Spleen (tissue), 11 donors: ENCODE results near the gene IGSF9B. TPM values are rescaled to one million over a fixed set of nuclear protein-coding genes. Genes with fewer than 3 reads are reported as not detected.

ENCODE experiments used
- DNase-seq: peaks from one replicate; pipeline ENCODE4 v3.0.0-alpha.2; 2020
- H3K27ac ChIP-seq, 8 donors: fragments of 200-600 bp; sonication (generic) in 7 of 8; 1 replicate in 4 of 8; 2 replicates in 4 of 8; pipeline versions ENCODE4 v1.5.0 to v1.8.0; 2016 to 2021; ENCODE audit warnings: inconsistent platforms in 4 of 8, mild to moderate bottlenecking in 4 of 8, moderate library complexity in 1 of 8
- H3K27me3 ChIP-seq, 7 donors: fragments of 200-600 bp; sonication (generic) in 6 of 7; replicated peaks in 1 of 7; 1 replicate in 4 of 7; 2 replicates in 3 of 7; pipeline versions ENCODE4 v1.5.0 to v1.8.0; 2016 to 2021; ENCODE audit warnings: inconsistent platforms in 3 of 7, mild to moderate bottlenecking in 1 of 7
- H3K36me3 ChIP-seq, 6 donors: fragments of 200-600 bp; sonication (generic) in 5 of 6; 1 replicate in 4 of 6; 2 replicates in 2 of 6; pipeline versions ENCODE4 v1.5.0 to v1.8.0; 2016 to 2021; ENCODE audit warnings: inconsistent platforms in 2 of 6
- H3K4me1 ChIP-seq, 6 donors: fragments of 200-600 bp; sonication (generic) in 5 of 6; 1 replicate in 3 of 6; 2 replicates in 3 of 6; pipeline versions ENCODE4 v1.5.0 to v1.8.0; 2016 to 2021; ENCODE audit warnings: inconsistent platforms in 3 of 6
- H3K4me3 ChIP-seq, 8 donors: fragments of 200-600 bp; sonication (generic) in 7 of 8; 1 replicate in 4 of 8; 2 replicates in 4 of 8; pipeline versions ENCODE4 v1.5.0 to v1.8.0; 2016 to 2021; ENCODE audit warnings: inconsistent platforms in 4 of 8, mild to moderate bottlenecking in 4 of 8, moderate library complexity in 2 of 8
- H3K9me3 ChIP-seq, 8 donors: fragments of 200-600 bp; sonication (generic) in 7 of 8; 1 replicate in 4 of 8; 2 replicates in 4 of 8; pipeline versions ENCODE4 v1.5.0 to v1.8.0; 2016 to 2021; ENCODE audit warnings: inconsistent platforms in 4 of 8
- POLR2A ChIP-seq, 3 donors: fragments of 450-650 bp; IDR thresholded peaks; one replicate each; pipeline ENCODE4 v1.5.1; 2017; ENCODE audit warnings: antibody characterized with exemption in 3 of 3, mild to moderate bottlenecking in 1 of 3
- POLR2AphosphoS5 ChIP-seq, 3 donors: sonication (generic); formaldehyde crosslinking; IDR thresholded peaks; one replicate each; pipeline ENCODE4 v1.5.1; 2017; ENCODE audit warnings: antibody characterized with exemption in 3 of 3
- whole genome bisulfite sequencing, 5 donors: extraction: QIAGEN DNeasy Blood & Tissue Kit in 3 of 5; methylation state at CpG; one replicate each; pipeline versions ENCODE4 v1.1.5 to v1.1.7; 2013 to 2018; 5-methylcytosine and 5-hydroxymethylcytosine counted together
- intact Hi-C: fragments of 100-400 bp; cut with DNase I; formaldehyde crosslinking; loops from one replicate; pipeline ENCODE4 v1.15.0; 2023; ENCODE audit warnings: low total_unique reads
- polyA plus RNA-seq, 3 donors: library from polyadenylated mRNA; stranded (reverse); fragments of 200-250 nt; gene quantifications; one replicate each; pipeline ENCODE4 v1.2.1, GENCODE V29; 2013
- total RNA-seq, 7 donors: library from RNA; depleted of rRNA in 3 of 7; stranded (reverse); fragments of >200 nt in 3 of 7; fragmentation: NEBNext Ultra II Directional in 4 of 7; extraction: Animal tissue kit (Norgen Biotek cat#: 25700) in 4 of 7; gene quantifications; one replicate each; pipeline versions ENCODE4 v1.1.0 to v1.2.1, GENCODE V29; 2016 to 2021
- TF ChIP-seq, protein P1 (sequence below), 11 experiments: fragments of 200-600 bp in 7 of 11; fragments of 450-650 bp in 4 of 11; sonication (generic) in 4 of 11; IDR thresholded peaks in 8 of 11; conservative IDR thresholded peaks in 3 of 11; 1 replicate in 7 of 11; 2 replicates in 4 of 11; pipeline versions ENCODE4 v1.4.0 to v1.8.0; 2016 to 2021; ENCODE audit warnings: antibody characterized with exemption in 11 of 11, inconsistent platforms in 4 of 11, mild to moderate bottlenecking in 1 of 11
- donor health status: healthy with polysubstance abuse.
- donor health status: DM: no; HTN: no; CAD: no; lungs with moderate emphysema.
- donor health status: DM: no; HTN: no; CAD: no.
- donor health status: Bipolar disorder and iron deficiency.
- donor health status: healthy.
- donor health status: DM: no; HTN: no; CAD: no.
- donor health status: DM: yes; HTN: yes; CAD: no.

IGSF9B gene
- total and polyA plus RNA-seq, 10 donors: 0.50 to 11.2 (median 3.9) TPM

DNA sequence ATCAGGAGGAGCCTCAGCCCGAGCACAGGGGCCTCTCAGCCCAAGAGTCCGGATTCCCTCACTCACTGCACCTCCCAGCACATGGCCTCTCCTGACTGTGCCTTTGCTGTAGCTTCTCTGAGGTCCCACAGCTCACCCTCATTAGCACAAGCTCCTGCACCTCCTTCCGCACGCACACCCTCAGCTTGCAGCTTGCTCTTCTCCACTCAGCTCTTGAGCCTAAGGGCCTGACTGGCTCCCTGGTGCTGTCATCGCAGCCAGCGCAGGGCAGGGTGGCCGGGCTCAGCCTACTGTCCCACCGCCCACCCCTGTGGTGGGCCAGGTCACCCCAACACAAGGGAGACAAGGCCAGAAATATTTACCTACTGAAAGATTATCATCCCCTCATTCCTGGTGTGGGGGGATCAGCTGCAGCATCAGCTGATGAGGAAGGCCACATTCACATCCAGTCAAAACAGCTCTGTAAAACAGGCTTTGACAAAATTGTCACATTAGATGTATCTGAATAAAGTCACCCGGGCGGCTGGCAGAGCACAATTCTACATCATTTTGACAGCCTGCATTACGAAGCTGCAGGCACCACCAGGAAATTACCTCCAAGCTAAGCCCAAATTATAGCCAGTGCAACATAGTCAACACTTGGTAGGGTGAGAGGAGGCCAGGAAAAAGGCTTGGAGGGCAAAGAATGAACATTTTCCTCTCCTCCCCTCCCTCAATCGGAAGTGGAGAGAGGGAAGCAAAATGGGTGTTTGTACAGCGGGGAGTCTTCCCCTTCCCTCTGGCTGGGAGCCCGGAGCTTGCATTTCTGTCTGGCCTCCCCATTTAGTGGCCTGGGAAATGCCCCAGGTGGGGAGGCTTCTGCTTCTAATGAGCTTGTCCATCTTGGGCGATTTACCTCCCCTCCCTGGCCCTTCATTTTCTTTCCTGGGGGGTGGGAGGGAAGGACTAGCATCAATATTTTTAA, 29.5 kb upstream of the IGSF9B start:
- no peak for DNase-seq
- H3K4me1 ChIP-seq: no peaks in the 10 kb centered on the region
- no peak overlapping the region for H3K27ac ChIP-seq
- H3K36me3 ChIP-seq: no peaks in the 10 kb centered on the region
- 82 to 84% (median 83%) methylated on average over 15 of the region's 15 CpGs for WGBS, 5 donors
- H3K9me3 ChIP-seq: no peaks in the 10 kb centered on the region
- peaks cover 0 to 20% (median 0%) of the 10 kb centered on the region in 7 donors for H3K27me3 ChIP-seq
- no peak overlapping the region for H3K4me3 ChIP-seq
- intact Hi-C loops: no loop called here
- TF ChIP-seq POLR2A (IDR thresholded peaks at IDR 0.05): no peak
- no peak for TF ChIP-seq POLR2AphosphoS5 (IDR thresholded peaks at IDR 0.05)
- TF ChIP-seq, protein P1, sequence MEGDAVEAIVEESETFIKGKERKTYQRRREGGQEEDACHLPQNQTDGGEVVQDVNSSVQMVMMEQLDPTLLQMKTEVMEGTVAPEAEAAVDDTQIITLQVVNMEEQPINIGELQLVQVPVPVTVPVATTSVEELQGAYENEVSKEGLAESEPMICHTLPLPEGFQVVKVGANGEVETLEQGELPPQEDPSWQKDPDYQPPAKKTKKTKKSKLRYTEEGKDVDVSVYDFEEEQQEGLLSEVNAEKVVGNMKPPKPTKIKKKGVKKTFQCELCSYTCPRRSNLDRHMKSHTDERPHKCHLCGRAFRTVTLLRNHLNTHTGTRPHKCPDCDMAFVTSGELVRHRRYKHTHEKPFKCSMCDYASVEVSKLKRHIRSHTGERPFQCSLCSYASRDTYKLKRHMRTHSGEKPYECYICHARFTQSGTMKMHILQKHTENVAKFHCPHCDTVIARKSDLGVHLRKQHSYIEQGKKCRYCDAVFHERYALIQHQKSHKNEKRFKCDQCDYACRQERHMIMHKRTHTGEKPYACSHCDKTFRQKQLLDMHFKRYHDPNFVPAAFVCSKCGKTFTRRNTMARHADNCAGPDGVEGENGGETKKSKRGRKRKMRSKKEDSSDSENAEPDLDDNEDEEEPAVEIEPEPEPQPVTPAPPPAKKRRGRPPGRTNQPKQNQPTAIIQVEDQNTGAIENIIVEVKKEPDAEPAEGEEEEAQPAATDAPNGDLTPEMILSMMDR (IDR thresholded peaks at IDR 0.05 in 8 of 11, conservative IDR thresholded peaks at IDR 0.05 in 3 of 11): no peak

DNA sequence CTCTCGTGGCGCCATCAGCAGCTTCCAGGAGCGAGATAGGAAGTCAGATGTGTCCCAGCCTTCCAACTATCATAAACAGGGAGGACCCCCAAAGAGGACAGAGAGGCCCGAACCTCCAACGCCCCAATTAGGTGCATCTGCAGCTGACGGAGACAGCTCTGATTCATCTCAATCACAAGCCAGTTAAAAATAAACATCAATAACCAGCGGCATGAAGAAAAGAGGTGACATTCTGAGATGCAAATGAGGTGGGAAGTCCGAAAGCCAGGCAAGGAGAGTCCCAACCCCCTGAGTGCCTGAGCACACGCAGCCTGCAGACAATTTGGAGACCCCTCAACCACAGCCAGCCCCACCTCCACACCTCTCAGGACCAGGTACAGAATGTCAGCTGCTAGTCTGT, 28.1 kb upstream of the IGSF9B start:
- 70 to 84% (median 78%) methylated on average over 9 of the region's 9 CpGs for WGBS, 5 donors
- intact Hi-C loops: no loop called here

DNA sequence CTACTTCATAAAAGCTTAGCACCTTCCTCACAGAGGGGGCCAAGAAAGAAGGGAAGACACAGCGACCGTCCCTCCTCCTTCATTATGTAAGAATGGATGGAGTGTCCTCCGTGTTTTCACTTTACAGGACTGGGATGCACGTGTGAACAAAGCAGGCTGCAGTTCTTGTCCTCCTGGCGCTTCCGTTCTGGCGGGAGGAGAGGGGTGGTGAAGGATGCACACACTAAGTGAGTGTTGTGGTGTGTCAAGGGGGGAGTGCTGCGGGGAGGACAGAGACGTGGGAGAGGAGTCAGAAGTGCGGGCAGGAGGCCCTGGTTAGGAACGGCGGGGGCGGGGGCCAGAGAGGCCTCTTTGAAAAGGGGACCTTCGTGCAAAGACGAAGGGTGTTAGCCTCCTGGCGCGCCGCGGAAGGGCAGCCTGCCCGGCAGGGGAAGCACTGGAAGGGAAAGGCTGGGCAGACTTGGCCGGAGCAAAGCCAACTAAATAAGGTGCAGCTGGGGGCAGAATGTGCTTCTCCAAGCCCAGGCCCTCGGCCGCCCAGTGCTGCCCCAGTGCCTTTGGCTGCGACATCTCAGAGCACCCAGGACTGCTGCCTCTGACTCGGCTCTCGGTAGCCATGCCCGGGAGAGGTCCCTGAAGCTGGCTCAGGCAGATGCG, 27.0 kb upstream of the IGSF9B start:
- no peaks in the 10 kb centered on the region for H3K4me1 ChIP-seq
- H3K4me3 ChIP-seq: no peak overlapping the region
- DNase-seq: no peak
- intact Hi-C loops: no loop called here
- H3K27me3 ChIP-seq: peaks cover 0 to 12% (median 0%) of the 10 kb centered on the region in 7 donors
- TF ChIP-seq POLR2A (IDR thresholded peaks at IDR 0.05): no peak
- TF ChIP-seq, protein P1 (IDR thresholded peaks at IDR 0.05 in 8 of 11, conservative IDR thresholded peaks at IDR 0.05 in 3 of 11): no peak
- TF ChIP-seq POLR2AphosphoS5 (IDR thresholded peaks at IDR 0.05): no peak
- WGBS, 5 donors: 81 to 86% (median 82%) methylated on average over 20 to 28 of the region's 28 CpGs
- H3K36me3 ChIP-seq: no peaks in the 10 kb centered on the region
- no peaks in the 10 kb centered on the region for H3K9me3 ChIP-seq
- H3K27ac ChIP-seq: no peak overlapping the region

More for the DNA sequence above, 28.1 kb upstream of the IGSF9B start:
- no peak for DNase-seq
- Histone ChIP-seq H3K36me3 (no peaks in the 10 kb centered on the region), H3K9me3 (no peaks in the 10 kb centered on the region), H3K27me3 (peaks cover 0 to 12% (median 0%) of the 10 kb centered on the region in 7 donors), H3K4me3 (no peak overlapping the region), H3K27ac (no peak overlapping the region), H3K4me1 (no peaks in the 10 kb centered on the region)
- TF ChIP-seq, protein P1 (IDR thresholded peaks at IDR 0.05 in 8 of 11, conservative IDR thresholded peaks at IDR 0.05 in 3 of 11): no peak
- TF ChIP-seq POLR2AphosphoS5 (IDR thresholded peaks at IDR 0.05) (no peak), POLR2A (IDR thresholded peaks at IDR 0.05) (no peak)

DNA sequence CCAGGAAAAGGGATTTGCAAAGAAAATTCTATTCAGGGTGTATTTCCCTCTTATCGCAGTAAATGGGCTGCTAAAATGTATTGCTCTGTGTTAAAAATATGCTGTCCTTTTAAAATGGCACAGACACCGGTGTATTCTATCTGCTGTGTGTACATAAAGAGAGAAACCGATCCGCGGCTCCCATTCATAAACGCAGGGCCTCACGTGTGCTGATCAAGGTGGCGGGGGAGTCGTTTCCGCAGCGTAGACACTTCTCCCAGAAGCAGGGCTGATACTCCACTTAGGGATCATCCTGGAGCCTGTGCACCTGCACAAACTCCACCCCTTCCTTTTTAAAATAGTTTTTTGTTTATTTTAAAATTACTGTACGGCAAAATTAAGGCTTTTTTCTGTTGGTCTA, 26.1 kb upstream of the IGSF9B start:
- no peak overlapping the region for H3K27ac ChIP-seq
- DNase-seq: no peak
- intact Hi-C loops: no loop called here
- no peak overlapping the region for H3K4me3 ChIP-seq
- H3K9me3 ChIP-seq: no peaks in the 10 kb centered on the region
- 87 to 91% (median 90%) methylated on average over 12 of the region's 12 CpGs for WGBS, 5 donors
- TF ChIP-seq, protein P1 (IDR thresholded peaks at IDR 0.05 in 8 of 11, conservative IDR thresholded peaks at IDR 0.05 in 3 of 11): no peak
- TF ChIP-seq POLR2AphosphoS5 (IDR thresholded peaks at IDR 0.05): no peak
- TF ChIP-seq POLR2A (IDR thresholded peaks at IDR 0.05): no peak
- peaks cover 0 to 12% (median 0%) of the 10 kb centered on the region in 7 donors for H3K27me3 ChIP-seq
- H3K36me3 ChIP-seq: no peaks in the 10 kb centered on the region
- no peaks in the 10 kb centered on the region for H3K4me1 ChIP-seq
